Measurements from ENCODE around the gene CRY1. TPM values are rescaled to one million over a fixed set of nuclear protein-coding genes. Genes with fewer than 3 reads are reported as not detected.
"Not testable (repeated sequence)": the region's sequence is repeated elsewhere in the genome, so short reads cannot be mapped to it uniquely, and the experiment has no call there.

The CRY1 gene
- total RNA-seq, 1 donor from 2014 or later = 20.9 TPM

- DNase-seq (ENCODE audit: low read depth) = no peak
Measured at GRCh38 chr12:107011519-107011918, 81.8 kb downstream of the CRY1 start.

DNA sequence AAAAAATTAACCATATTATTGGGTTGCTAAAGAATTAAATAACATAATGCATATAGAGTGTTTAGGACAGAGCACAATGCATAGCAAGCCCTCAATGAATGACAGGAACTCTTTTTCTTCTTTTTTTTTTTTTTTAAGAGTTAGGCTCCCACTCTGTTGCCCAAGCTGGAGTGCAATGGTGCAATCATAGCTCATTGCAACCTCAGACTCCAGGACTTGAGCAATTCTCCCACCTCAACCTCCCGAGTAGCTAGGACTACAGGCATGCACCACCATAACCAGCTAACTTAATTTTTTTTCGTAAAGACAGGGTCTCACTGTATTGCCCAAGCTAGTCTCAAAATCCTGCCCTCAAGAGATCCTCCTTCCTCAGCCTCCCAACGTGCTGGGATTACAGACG is 85.9 kb downstream of the CRY1 start:
- DNase-seq (ENCODE audit: low read depth) = no peak

GRCh38 chr12:107002665-107003064 is 90.7 kb downstream of the CRY1 start:
- DNase-seq (ENCODE audit: low read depth) = not testable (repeated sequence)

- DNase-seq (ENCODE audit: low read depth) = no peak
Measured at GRCh38 chr12:106999446-106999845, 93.9 kb downstream of the CRY1 start.

- DNase-seq (ENCODE audit: low read depth) = no peak
Measured at GRCh38 chr12:106997916-106998315, 95.4 kb downstream of the CRY1 start.

GRCh38 chr12:106996102-106996501 is 97.2 kb downstream of the CRY1 start:
- DNase-seq (ENCODE audit: low read depth) = not testable (repeated sequence)

GRCh38 chr12:106994579-106995220 is 98.6 kb downstream of the CRY1 start:
- peak; percentile 36 for DNase-seq (ENCODE audit: low read depth)

DNA sequence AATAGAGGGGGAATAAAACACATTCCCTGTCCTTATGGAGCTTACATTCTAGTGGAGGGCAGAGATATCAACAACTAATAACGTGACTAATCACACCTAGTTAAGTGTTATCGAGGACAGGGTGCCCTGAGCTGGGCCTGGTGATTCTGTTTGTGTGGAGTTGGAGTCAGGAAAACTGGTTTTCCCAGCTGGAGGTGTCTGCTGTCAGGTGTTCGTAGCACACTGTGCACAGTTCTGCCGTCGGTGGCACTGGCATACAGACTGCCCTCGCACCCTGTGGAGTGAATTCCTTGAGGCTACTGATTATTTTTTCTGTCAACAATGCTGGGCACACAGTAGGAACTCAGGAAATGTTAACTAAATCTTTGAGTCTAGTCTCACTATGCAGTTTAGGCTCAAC is 105.5 kb downstream of the CRY1 start:
- no peak for DNase-seq (ENCODE audit: low read depth)

- DNase-seq (ENCODE audit: low read depth) = peak; percentile 87
Measured at GRCh38 chr12:106986625-106987389, 106.5 kb downstream of the CRY1 start, which contains the start of gene MTERF2. Gene MTERF2, minus strand, starts transcription at chr12:106987146. Its CDS starts 8,432 bp downstream, at chr12:106978714.

DNA sequence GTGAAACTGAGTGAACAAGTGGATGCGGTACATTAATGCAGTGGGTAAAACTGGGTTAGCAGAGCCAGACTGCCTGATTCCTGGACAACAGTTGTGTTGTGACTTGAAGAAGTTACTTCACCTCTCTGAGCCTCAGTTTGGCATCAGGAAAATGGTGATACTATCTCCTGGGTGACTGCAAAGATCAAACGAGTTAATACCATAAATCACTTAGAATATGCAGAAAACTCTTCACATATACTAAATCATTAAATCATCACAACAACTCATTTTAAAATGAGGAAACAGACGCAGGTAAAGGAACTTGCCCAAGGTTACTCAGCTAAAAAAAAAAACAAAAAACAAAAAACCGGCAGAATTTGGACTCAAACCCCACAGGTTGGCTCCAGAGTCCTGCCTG is 107.2 kb downstream of the CRY1 start:
- no peak for DNase-seq (ENCODE audit: low read depth)

GRCh38 chr12:106985479-106985878 is 107.9 kb downstream of the CRY1 start:
- DNase-seq (ENCODE audit: low read depth) = no peak

DNA sequence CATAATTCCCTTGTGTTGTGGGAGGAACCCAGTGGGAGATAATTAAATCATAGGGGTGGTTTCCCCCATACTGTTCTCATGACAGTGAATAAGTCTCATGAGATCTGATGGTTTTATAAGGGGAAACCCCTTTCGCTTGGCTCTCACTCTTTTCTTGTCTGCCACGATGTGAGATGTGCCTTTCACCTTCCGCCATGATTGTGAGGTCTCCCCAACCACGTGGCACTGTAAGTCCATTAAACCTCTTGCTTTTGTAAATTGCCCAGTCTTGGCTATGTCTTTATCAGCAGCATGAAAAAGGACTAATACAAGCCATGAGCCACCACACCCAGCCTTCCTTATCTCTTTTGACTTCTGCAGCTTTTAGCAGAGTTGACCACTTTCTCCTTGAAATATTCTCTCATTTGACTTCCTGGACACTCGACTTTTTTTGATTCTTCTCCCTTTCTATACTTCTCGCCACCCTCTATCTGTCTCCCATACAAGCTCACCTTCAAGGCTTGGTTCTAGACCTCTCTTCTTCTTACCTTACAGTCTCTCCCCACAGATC is 108.7 kb downstream of the CRY1 start:
- DNase-seq (ENCODE audit: low read depth) = no peak

- no peak for DNase-seq (ENCODE audit: low read depth)
Measured at GRCh38 chr12:106982229-106982628, 111.1 kb downstream of the CRY1 start.

DNA sequence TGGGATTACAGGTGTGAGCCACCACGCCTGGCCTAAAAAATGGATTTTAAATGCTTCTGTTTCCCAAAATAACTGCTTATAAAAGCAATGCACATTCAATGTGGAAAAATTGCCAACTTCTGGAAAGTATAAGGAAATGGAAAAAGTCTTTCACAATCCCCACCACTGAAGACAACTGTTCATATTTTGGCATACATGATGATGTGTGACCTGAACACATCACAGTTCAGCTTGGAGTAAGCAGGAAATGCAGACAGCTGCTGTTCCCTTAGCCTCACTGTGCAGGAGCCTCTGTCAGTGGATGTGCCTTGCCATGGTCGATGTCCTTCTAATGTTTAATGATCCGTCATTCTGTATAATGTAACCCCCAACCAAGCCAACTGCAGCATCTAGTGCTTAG is 111.6 kb downstream of the CRY1 start:
- no peak for DNase-seq (ENCODE audit: low read depth)

GRCh38 chr12:106980944-106981343 is 112.4 kb downstream of the CRY1 start:
- no peak for DNase-seq (ENCODE audit: low read depth)

DNA sequence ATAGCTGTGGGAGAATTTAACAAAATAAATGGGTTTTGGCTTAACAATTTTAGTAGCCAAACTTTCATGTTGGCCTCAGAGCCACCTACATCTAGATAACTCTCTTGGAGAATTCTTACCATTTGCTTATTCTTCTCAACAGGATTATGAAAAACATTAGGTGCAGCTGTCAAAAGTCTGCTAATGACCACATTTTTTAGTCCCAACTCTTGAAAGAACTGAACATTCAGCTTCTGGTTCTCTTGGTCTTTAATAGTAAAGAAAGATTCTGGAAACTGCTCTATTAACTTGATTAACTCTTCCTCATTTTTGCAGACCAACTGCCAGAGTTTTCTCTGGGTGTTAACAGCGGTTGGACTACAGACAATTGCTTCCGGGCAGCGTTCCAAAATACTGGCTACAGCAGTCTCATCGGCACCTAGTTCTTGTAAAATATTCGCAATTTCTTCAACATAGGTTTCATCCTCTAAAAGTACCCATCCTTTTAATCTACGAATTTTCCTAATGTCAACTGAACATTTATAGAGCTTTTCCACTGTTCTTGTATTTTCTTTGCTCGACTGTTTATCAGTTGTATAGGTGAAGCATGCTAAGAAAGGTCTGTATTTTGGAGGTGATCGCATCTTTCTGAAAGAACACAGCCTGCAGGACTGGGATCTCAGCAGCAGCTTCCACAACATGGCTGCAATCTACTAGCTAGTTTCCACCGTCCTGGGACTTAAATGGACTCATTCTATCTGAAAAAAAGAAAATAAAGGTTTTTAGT is 115.1 kb downstream of the CRY1 start:
- peak; percentile 65 for DNase-seq (ENCODE audit: low read depth)

DNA sequence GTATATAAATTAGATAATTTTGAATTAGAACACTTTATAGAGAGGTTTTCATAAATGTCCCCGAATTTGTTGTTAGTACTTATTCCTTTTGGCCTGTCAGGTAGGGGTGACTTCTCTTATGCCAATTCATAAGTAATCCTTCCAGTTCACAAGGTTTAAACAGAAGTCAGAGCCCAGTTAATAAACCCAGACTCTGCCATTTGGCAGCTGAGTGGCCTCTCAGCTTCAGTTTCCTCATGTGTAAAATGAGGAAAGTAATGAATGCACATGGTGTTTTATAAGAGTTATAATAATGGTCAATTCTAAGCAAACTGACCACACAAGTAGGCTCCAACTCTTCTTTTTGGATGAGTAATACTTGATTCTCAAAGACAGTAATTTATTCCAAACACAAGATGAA is 116.7 kb downstream of the CRY1 start:
- DNase-seq (ENCODE audit: low read depth) = no peak

- peak; percentile 55 for DNase-seq (ENCODE audit: low read depth)
Measured at GRCh38 chr12:106975993-106976658, 117.2 kb downstream of the CRY1 start.

- no peak for DNase-seq (ENCODE audit: low read depth)
Measured at GRCh38 chr12:106975098-106975497, 118.3 kb downstream of the CRY1 start.

DNA sequence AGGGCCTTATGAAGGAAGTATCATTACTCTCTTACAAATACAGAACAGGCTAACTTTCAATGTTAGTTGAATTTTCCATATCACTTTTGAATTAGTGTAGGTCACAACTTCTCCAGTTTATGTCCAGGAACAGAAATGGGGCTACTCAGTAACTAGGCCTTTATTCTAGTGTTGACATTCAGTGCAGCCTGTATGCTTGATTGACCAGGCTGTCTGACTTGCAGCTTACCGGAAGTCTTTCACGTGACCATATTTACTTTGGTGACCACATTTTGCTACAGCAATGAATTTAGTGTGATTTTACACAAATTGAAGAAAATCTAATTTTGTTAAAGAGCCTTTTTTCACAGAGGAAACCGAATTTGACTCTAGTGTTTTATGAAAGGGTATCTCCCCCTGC is 118.8 kb downstream of the CRY1 start:
- peak; percentile 90 for DNase-seq (ENCODE audit: low read depth)

DNA sequence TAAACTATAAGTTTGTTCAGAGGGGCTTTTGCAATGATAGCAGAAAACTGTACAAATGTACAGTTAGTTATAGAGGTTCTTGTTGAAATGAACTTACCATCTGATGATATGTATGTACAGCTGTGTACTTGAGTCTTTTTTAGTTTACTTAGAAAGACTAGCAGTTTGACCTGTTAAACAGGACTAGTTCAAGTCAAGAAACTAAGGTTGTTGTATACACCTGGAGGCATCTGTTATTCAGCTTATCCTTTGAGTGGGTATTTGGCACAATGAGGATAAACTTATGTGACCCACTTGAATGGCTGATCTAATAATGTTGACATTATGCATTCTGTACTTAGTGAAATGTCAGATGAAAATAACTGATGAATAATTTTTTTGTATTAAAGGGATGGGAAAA is 119.8 kb downstream of the CRY1 start:
- DNase-seq (ENCODE audit: low read depth) = no peak

DNA sequence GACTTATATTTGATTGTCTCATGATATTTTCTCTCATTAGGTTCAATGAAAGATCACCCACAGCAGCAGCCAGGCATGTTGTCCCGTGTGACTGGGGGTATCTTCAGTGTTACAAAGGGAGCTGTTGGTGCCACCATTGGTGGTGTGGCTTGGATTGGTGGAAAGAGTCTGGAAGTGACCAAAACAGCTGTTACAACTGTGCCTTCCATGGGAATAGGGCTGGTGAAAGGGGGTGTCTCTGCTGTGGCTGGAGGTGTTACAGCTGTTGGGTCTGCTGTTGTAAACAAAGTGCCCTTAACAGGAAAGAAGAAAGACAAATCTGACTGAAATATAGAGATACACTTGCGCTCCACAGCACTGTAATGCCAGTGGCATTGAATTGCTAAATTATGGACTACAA is 122.3 kb downstream of the CRY1 start:
- DNase-seq (ENCODE audit: low read depth) = no peak
